Cerebellar nuclear complex (tissue), 1 donor: ENCODE data around the gene NDUFA6.
A peak's percentile ranks its signal among the peaks of the same experiment; 100 is the strongest.
"Not testable (repeated sequence)": the region's sequence is repeated elsewhere in the genome, so short reads cannot be mapped to it uniquely, and the experiment has no call there.

ENCODE experiments used
- DNase-seq, 2 experiments: peaks; one replicate each; lab custom pipeline; 2025; lab: John Stamatoyannopoulos, UW

Gene NDUFA6

DNA sequence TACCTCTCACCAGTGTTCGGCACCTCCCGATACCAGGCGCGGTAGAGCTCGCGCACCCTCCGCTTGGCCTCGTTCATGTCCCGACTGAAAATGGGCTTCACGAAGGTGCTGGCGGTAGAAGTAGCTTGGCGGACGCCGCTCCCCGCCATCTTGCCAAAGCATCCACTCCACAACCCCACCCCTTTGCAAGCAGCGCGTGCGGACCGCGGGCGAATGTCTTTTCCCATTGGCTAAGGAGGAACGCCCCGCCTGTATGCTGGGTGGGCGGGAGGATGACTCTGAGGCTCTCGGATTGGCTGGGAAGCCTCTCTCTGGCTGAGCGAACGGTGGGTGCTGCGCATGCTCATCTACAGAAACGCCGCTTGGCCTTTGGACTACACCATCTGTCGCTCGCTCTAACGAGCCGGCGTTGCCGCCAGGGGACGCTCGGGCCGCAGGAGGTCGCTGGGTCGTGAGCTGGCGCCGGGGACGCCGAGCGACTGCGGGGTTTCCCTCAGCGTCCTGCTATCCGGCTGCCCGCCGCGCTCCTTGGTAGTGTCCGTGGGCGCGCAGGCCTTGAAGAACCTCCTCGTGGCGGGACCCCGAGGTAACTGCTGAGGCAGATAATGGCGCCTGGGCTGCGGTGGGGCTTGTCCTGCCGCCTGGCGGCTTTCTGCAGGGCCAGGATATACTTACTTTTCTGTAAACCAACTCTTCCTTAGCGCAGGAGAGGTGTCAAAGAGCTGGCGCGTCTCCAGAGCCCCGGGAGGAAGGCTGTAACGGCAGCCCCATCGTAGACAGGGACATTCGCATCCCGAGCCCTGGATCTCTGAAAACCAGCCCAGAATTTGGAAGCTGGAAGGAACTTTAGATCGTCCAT lies at the start of gene NDUFA6:
Gene NDUFA6, minus strand, starts transcription at position 177 of the 859 bp plus-strand sequence. Its CDS starts 28 bp downstream, at position 149.
- DNase-seq: peak; percentile 92 to 98

DNA sequence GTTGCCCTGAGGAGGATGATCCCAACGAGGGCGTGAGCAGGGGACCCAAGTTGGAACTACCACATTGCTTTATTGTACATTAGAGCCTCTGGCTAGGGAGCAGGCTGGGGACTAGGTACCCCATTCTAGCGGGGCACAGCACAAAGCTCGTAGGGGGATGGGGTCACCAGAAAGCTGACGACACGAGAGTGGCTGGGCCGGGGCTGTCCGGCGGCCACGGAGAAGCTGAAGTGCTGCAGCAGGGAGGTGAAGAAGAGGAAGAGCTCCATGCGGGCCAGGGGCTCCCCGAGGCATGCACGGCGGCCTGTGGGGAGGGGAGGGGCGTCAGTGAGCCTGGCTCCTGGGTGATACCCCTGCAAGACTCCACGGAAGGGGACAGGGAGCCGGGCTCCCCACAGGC lies 49.6 kb upstream of the NDUFA6 start:
- DNase-seq: not testable (repeated sequence)

DNA sequence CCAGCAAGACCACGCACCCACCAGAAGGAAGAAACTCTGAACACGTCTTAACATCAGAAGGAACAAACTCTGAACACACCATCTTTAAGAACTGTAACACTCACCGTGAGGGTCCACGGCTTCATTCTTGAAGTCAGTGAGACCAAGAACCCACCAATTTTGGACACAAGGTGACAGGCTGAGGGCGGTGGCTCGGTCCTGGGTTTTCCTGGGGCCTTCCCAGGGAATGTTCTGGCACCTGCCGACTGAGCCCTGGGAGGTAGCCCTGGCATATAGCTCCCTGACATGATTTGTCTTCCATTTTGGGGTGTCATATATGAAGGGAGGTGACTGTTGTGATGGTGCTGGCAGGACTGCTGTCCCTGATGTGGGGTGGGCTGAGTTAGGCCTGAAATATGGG lies 48.9 kb upstream of the NDUFA6 start:
- not testable (repeated sequence) for DNase-seq

DNA sequence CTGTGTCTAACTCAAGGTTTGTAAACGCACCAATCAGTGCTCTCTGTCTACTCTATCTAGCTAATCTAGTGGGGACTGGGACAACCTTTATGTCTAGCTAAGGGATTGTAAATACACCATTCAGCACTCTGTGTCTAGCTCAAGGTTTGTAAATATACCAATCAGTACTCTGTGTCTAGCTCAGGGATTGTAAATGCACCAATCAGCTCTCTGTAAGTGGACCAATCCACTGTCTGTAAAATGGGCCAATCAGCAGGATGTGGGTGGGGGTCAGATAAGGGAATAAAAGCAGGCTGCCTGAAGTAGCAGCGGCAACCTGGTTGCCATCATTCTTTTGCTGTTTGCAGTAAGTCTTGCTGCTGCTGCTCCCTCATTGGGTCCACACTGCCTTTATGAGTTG lies 48.4 kb upstream of the NDUFA6 start:
- no peak for DNase-seq

DNA sequence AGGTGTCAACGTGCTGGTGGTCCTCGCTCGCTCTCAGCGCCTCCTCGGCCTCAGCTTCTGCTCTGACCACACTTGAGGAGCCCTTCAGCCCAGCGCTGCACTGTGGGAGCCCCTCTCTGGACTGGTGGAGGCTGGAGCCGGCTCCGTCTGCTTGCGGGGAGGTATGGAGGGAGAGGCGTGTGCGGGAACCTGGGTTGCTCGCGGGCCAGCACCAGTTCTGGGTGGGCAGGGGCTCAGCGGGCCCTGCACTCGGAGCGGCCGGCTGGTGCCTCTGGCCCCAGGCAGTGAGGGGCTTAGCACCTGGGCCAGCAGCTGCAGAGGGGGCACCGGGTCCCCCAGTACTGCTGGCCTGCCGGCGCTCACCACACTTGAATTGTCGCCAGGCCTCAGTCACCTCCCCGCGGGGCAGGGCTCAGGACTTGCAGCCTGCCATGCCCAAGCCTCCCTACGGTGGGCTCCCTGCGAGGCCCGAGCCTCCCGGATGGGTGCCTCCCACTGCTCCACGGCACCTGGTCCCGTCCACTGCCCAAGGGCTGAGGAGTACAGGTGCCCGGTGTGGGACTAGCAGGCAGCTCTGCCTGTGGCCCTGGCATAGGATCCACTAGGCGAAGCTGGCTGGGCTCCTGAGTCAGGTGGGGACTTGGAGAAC lies 47.7 kb upstream of the NDUFA6 start:
- DNase-seq: no peak

DNA sequence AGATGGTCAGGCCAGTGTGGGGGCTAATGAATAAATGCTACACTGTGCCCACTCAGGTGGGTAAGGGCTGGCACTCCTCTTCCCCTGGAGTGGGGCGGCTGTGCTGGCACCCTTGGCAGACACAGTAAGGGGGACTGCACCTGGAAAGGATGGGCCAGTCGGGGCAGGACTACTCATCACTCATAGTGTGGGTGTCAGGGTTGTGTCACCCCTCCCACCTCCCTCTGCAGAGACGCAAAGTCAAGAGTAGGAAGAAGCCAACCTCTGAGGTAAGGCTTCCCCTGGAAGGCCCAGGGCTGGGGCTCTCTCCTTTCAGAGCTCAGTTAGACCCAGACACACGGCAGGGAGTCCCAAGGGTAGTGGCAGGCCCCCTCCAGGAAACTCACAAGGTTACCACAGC lies 45.1 kb upstream of the NDUFA6 start:
- DNase-seq: not testable (repeated sequence)

DNA sequence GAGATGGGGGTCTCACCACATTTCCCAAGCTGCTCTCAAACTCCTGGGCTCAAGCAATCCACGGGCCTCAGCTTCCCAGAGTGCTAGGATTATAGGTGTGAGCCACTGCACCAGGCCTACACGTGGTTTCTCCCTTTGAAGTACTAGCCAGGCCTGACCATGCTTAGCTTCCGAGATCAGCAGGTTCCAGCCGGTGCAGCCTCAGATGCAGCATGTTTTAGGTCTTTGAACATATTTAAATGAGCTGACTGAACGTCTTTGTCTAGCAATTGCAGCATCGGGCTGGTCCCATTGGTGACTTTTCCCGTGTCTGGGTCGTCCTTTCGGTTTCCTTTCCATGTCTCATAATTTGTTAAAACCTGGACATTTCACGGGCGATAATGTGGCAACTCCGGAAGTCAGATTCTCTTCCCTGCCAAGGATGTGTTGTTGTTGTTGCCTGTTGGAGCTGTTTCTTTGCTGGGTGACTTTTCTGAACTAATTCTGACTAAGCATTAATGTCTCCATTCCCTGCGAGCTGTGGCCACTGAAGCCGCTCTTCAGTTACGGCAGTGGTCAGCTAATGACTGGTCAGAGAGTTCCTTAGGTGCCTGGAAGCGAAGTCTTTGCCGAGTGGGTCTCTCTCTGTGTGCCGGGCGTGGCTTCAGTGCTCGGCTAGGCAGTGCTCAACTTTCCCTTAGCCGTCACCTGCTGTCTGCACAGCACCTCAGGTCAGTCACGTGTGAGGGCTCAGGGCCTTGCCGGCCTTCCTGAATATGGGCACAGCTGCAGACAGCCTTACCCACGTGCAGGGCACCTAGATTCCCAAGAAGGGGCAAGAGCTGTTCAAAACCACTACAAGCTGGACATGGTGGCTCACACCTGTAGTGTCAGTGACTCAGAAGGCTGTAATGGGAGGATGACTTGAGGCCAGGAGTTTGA lies 43.8 kb upstream of the NDUFA6 start:
- DNase-seq: no peak

DNA sequence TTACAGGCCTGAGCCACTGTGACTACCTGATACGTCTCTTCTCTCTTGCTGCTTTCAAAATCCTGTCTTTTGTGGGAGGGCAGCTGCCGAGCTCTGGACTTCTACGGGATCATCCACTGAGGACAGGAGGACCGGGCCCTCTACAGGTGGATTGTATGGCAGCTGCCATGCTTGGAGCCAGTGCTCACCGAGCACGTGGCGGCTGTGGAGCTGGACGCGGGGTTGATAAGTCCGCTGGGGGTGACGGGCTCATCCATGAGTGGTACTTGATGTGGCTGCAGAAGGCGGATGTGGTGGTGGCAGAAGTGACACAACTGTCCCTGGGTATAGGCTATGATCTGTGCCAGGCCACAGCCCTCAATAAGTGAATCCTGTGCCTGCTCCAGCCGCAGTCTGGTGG lies 41.9 kb upstream of the NDUFA6 start:
- no peak for DNase-seq

DNA sequence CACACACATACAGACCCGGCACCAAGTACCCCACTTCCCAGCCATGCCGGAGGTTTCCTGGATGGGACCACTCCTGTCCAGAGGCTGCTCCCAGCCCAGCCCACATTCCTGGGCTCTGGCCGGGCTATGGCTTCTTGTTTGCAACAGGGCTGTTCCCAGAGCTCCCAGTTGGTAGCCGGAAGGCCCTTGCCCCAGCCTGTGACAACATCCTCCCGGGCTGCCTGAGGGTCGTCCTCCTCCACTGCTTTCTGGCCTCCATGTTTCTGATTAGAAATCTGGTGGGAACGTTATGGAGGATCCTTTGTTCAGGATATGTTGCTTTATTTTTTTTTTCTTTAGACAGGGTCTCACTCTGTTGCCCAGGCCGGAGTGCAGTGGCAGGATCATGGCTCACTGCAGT lies 41.0 kb upstream of the NDUFA6 start:
- no peak for DNase-seq

DNA sequence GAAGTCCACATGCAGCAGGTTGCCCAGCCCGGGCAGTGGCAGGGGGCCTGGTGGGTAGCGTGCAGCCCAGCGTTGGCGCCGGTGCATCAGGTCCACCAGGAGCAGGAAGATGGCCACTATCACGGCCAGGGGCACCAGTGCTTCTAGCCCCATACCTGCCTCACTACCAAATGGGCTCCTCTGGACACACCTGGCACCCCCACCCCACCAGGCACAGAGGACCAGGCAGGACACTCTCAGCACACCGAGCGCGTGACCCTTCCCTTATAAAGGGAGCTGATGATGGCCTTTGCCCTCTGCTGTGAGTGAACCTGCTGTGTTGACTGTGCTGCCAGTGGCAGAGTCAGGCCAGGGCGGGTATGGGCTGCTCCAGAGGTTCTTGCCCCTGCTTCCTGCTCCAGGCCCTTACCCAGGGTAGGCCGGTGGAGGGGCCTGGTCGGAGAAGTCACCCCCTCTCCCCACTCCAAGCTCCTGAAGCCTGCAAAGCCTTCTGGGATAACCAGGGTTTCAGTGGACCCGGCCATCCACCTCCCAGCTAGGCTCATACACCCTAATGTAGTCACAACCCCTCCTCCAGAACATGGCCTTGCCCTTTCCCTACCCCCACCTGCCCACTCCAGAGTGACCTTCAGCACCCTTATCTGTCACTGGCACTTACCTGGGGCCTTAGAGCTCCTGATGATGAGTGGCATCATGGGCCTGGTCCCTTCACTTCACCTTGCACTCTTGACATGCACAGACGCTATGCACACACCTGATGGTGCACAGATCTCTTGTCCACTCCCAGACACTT lies 40.3 kb upstream of the NDUFA6 start, which contains the start of gene CYP2D6:
Gene CYP2D6, minus strand, starts transcription at position 172 of the 793 bp plus-strand sequence. Its CDS starts 19 bp downstream, at position 153.
- DNase-seq: not testable (repeated sequence)

DNA sequence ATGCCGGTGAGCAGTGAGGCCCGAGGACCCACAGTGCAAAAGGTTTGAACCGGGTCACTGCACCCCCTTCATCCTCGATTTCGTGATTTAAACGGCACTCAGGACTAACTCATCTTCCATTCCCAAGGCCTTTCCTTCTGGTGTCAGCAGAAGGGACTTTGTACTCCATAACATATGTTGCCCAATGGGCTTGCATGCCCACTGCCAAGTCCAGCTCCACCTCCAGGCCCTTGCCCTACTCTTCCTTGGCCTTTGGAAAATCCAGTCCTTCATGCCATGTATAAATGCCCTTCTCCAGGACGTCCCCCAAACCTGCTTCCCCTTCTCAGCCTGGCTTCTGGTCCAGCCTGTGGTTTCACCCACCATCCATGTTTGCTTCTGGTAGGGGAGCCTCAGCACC lies 39.6 kb upstream of the NDUFA6 start:
- DNase-seq: not testable (repeated sequence)

DNA sequence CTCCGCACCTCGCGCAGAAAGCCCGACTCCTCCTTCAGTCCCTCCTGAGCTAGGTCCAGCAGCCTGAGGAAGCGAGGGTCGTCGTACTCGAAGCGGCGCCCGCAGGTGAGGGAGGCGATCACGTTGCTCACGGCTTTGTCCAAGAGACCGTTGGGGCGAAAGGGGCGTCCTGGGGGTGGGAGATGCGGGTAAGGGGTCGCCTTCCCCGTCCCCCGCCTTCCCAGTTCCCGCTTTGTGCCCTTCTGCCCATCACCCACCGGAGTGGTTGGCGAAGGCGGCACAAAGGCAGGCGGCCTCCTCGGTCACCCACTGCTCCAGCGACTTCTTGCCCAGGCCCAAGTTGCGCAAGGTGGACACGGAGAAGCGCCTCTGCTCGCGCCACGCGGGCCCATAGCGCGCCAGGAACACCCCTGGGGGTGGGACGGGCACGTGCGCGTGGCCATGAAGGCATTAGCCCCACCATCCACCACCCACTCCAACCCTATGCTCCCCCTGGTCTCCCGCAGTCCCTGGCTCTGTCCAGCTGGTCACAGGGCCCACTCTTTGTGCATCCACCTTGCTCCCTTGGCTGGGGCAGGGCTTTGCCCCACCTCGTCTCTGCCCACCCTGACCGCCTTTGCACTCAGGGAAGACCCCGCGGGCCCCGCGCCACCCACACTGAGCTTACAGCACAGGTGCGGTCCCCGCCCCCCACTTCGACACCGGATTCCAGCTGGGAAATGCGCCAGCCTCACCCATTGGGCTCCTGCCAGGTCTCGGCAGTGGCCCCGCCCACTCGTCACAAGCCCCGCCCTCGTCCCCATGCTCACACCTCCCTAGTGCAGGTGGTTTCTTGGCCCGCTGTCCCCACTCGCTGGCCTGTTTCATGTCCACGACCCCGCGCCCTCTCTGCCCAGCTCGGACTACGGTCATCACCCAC lies 38.5 kb upstream of the NDUFA6 start:
- not testable (repeated sequence) for DNase-seq

DNA sequence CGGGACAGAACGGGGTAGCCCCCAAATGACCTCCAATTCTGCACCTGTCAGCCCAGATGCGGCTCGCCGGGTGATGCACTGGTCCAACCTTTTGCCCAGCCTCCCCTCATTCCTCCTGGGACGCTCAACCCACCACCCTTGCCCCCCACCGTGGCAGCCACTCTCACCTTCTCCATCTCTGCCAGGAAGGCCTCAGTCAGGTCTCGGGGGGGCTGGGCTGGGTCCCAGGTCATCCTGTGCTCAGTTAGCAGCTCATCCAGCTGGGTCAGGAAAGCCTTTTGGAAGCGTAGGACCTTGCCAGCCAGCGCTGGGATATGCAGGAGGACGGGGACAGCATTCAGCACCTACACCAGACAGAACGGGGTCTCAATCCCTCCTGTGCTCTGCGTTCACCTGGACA lies 37.4 kb upstream of the NDUFA6 start:
- not testable (repeated sequence) for DNase-seq

DNA sequence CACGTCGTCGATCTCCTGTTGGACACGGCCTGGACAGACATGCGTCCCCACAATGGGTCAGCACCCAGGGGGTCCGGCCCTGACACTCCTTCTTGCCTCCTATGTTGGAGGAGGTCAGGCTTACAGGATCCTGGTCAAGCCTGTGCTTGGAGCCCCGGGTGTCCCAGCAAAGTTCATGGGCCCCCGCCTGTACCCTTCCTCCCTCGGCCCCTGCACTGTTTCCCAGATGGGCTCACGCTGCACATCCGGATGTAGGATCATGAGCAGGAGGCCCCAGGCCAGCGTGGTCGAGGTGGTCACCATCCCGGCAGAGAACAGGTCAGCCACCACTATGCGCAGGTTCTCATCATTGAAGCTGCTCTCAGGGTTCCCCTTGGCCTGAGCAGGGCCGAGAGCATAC lies 37.0 kb upstream of the NDUFA6 start:
- no peak for DNase-seq

DNA sequence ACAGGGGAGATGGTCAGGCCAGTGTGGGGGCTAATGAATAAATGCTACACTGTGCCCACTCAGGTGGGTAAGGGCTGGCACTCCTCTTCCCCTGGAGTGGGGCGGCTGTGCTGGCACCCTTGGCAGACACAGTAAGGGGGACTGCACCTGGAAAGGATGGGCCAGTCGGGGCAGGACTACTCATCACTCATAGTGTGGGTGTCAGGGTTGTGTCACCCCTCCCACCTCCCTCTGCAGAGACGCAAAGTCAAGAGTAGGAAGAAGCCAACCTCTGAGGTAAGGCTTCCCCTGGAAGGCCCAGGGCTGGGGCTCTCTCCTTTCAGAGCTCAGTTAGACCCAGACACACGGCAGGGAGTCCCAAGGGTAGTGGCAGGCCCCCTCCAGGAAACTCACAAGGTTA lies 33.0 kb upstream of the NDUFA6 start:
- not testable (repeated sequence) for DNase-seq

DNA sequence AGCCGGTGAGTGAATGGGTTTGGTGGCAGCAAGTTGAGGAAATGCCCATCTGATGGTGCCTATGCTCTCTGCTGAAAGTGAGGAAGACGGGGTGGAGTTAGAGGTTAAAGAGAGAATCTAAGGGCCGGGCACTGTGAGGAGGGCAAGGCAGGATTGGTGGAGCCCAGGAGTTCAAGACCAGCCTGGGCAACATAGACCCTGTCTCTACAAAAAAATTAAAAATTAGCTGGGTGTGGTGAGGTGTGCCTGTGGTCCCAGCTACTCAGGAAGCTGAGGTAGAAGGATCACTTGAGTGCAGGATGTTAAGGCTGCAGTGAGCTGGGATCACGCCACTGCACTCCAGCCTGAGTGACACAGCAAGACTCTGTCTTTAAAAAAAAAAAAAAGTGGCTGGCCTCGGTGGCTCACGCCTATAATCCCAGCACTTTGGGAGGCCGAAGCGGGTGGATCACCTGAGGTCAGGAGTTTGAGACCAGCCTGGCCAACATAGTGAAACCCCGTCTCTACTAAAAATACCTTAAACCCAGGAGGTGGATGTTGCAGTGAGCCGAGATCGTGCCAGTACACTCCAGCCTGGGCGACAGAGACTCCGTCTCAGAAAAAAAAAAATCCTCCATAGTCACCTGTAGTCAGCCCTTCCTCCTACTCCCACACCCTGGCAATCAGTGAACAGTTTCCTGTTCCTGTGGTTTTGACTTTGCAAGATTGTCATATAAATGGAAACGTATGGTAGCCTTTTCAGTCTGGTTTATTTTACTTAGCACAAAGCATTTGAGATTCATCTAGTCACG lies 29.9 kb upstream of the NDUFA6 start:
- not testable (repeated sequence) for DNase-seq

DNA sequence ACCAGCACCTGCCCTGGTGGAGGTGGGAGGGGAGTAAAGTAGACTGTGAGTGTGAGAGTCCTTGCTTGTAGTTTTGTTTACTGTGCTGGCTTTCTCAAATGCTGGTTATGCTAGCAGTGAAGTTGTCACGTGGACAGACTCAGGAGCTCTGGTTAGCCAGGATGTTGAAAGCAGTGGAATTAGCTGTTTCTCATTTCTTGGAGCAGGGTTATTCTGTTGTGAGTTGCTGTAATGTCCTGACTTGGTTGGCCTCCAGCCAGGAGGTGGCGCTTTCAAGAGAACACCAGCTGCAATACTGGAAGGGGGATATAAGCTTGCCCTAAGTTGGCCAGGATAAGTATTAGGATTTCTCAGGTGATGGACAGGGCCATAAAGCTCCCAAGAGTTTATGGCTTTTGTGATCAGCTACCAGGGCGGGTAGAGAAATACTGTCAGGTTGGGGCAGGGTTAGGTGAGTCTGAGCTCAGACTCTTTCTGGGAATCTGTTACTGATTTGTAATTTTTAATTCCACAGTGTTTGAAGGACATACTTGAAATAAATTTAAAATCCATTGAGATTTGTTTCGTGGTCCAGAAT lies 26.4 kb upstream of the NDUFA6 start:
- DNase-seq: no peak

DNA sequence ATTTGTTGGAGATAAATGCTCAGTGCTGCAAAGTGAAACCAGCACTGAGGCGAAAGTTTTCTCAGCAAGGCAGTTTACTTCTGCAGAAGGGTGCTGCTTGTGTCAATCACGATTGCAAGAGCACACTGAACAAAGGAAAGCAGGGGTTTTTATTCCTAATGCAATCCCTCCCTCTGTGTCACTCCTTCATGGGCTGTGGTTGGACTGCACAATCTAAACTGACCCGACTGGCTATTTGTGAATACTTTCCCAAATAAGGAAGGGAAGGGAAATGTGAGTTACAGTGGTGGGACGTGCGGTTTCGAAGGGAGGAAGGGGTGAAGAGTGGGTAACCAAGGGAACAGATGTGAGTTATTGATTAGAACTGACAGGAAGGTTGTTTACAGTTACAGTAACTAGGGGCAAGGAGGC lies 24.9 kb upstream of the NDUFA6 start:
- not testable (repeated sequence) for DNase-seq

DNA sequence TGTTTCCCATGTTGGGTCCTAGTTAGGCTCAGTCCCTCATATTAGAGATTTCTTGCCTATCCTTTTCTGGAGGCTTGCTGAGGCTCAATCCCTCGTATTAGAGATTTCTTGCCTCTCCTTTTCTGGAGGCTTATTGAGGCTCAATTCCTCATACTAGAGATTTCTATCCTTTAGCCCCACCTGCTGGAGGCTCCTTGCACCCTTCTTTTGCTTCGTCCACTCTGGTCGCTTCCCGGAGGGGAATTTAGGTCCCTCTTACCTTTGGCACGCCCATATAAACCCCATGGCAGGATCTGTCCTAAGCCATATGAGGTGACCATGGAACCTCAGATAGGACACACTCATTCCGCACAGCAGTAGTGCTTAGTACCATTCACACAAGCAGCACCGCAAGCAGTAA lies 24.1 kb upstream of the NDUFA6 start:
- no peak for DNase-seq
